Fibroblast of the aortic adventitia (primary cell): ENCODE results near the gene JADE1. TPM values are rescaled to one million over a fixed set of nuclear protein-coding genes. Genes with fewer than 3 reads are reported as not detected.

Experiments used
- DNase-seq: peaks from one replicate; pipeline ENCODE4 v3.0.0-alpha.2; 2010; ENCODE audit warnings: low read depth
- H3K4me3 ChIP-seq: 2 replicates; pipeline ENCODE4 v1.5.1; 2011; ENCODE audit warnings: low read depth, mild to moderate bottlenecking, control low read depth, low read length, moderate library complexity
- CTCF ChIP-seq: IDR thresholded peaks from 2 replicates; pipeline ENCODE4 v1.5.1; 2011; ENCODE audit warnings: mild to moderate bottlenecking, low read length, control low read depth, inconsistent platforms; ENCODE audit not compliant: insufficient read depth
- total RNA-seq: library from RNA; depleted of rRNA; stranded (reverse); fragments of >200 nt; gene quantifications from 2 replicates; pipeline ENCODE4 v1.2.3, GENCODE V29; 2012; ENCODE audit warnings: low replicate concordance

JADE1 gene
- total RNA-seq, 1 donor = 25.8 TPM

DNA sequence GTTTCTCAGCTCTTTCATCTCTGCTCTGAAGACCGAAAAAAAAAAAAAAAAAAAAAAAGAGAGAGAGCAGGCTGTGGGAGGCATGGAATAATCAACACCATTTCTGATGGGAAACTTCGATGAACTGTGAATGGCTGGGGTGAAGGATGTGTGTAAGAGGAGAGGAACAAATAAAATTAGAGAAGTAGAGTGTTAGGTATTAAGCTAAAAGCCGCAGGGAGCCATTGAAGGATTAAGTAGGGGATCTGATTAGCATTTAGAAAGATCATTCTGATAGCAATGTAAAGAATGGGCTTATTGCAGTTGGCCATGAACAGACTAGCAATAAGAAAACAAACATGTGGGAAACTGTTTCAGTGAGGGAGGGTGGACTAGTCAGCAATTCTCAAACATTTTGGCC, 33.6 kb upstream of the JADE1 start:
- no peak for TF ChIP-seq CTCF
- no peak for DNase-seq

GRCh38 chr4:128776794-128777216, 32.7 kb upstream of the JADE1 start:
- no peak for TF ChIP-seq CTCF
- DNase-seq = peak; percentile 92
- H3K4me3 ChIP-seq = no peak overlapping the region

More for the DNA sequence above, 33.6 kb upstream of the JADE1 start:
- H3K4me3 ChIP-seq = no peak overlapping the region

- DNase-seq = no peak
- no peak for TF ChIP-seq CTCF
- H3K4me3 ChIP-seq = no peak overlapping the region
Observed at GRCh38 chr4:128780688-128781087, 28.8 kb upstream of the JADE1 start.

DNA sequence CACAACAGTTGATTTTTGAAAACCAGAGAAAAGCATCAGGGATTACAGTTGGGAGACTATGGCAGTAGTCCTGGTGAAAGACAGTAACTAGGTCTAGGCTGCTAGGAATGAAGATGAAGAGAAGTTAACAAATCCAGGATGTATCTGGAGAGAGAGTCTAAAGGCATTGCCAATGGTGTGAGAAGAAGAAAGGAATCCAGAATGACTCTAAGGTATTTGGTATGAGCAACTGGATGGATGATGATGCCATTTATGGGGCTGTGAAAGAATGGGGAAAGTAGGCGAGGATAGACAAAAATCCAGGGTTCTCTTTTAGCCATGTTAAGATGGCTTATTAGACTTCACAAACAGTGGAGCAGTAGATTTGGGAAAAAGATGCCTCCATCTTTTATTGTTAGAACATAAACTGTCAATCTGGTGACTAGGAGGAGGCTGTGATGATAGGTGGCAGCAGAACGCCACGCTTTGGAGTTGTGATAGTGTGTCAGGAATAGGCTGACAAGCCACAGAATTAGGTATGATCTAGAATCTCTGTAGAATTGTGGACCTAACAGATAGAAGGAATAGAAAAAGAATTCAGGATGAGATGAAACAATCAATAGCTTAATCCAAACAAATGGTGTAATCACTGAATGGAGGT, 27.3 kb upstream of the JADE1 start:
- no peak overlapping the region for H3K4me3 ChIP-seq
- TF ChIP-seq CTCF = no peak
- peak; percentile 55 for DNase-seq

- TF ChIP-seq CTCF = no peak
- DNase-seq = peak; percentile 91
Observed at GRCh38 chr4:128782875-128783614, 26.5 kb upstream of the JADE1 start.

DNA sequence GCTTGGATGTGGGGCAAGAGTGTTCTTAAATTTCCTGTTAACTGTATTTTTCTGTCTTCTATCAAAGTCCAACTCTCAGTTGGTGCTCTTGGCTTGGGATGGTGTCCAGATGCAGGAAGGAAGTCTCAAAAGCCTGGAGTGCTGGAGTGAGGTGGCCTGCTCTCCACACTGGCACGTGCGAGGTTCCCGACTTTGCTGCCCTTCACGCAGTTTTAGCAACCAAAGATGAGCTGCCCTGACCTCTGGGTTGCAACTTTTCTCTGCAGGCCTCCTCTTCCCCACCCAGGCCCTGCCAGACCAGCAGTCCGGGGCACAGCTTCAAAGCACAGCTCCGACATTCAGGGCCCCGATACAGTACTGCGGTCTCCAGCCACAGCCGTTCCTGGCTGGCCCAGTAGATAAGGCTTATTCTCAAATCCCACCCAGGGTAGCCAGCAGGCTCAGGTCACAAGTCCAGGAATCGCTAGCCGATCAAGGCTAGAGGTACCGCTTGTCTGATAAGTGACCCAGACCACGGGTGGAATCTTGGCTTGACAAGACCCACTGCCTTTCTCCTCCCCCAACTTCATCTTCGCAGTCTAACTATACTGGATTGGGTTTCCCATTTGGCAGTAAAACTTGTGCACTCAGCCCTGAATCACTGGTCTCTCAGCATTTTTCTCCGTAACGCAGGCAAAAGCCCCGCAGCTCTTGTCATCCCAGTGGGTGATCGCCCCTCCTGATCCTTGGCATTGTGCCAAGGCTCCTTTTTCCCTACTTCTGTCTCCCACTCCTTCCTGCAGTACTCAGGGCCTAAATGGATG, 21.8 kb upstream of the JADE1 start:
- no peak for TF ChIP-seq CTCF
- no peak overlapping the region for H3K4me3 ChIP-seq
- peak; percentile 81 for DNase-seq

More at GRCh38 chr4:128782875-128783614, 26.5 kb upstream of the JADE1 start:
- no peak overlapping the region for H3K4me3 ChIP-seq
